Mesothelial cell of epicardium (in vitro differentiated cells): ENCODE measurements around the gene MSRB3. TPM values are rescaled to one million over a fixed set of nuclear protein-coding genes. Genes with fewer than 3 reads are reported as not detected.

Experiments
- DNase-seq, 2 experiments: peaks; one replicate each; pipeline ENCODE4 v3.0.0; 2021; ENCODE audit warnings: low spot score in 2 of 2; ENCODE audit not compliant: unreplicated experiment in 2 of 2
- H3K27ac Mint-ChIP-seq: 2 replicates; pipeline ENCODE4 v1.8.0; 2021; ENCODE audit warnings: mixed read lengths
- H3K27me3 Mint-ChIP-seq: 2 replicates; pipeline ENCODE4 v1.8.0; 2021; ENCODE audit warnings: low read depth, mixed read lengths
- H3K36me3 Mint-ChIP-seq: 2 replicates; pipeline ENCODE4 v1.8.0; 2021; ENCODE audit warnings: mixed read lengths
- H3K4me1 Mint-ChIP-seq: 2 replicates; pipeline ENCODE4 v1.8.0; 2021; ENCODE audit warnings: mixed read lengths
- H3K4me3 Mint-ChIP-seq: 2 replicates; pipeline ENCODE4 v1.8.0; 2021; ENCODE audit warnings: mild to moderate bottlenecking, moderate library complexity, mixed read lengths
- H3K9me3 Mint-ChIP-seq: 2 replicates; pipeline ENCODE4 v1.8.0; 2021; ENCODE audit warnings: mixed read lengths
- total RNA-seq: library from RNA; stranded (reverse); gene quantifications from 3 replicates; pipeline ENCODE4 v1.2.1, GENCODE V29; 2021
- TF ChIP-seq, protein P1 (sequence below): fragments of 200-600 bp; sonication (generic); IDR thresholded peaks from one replicate; pipeline ENCODE4 v1.5.0; 2021; ENCODE audit warnings: antibody characterized with exemption; ENCODE audit not compliant: unreplicated experiment

The MSRB3 gene
- total RNA-seq, 1 donor from 2014 or later, result 20.4 TPM

DNA sequence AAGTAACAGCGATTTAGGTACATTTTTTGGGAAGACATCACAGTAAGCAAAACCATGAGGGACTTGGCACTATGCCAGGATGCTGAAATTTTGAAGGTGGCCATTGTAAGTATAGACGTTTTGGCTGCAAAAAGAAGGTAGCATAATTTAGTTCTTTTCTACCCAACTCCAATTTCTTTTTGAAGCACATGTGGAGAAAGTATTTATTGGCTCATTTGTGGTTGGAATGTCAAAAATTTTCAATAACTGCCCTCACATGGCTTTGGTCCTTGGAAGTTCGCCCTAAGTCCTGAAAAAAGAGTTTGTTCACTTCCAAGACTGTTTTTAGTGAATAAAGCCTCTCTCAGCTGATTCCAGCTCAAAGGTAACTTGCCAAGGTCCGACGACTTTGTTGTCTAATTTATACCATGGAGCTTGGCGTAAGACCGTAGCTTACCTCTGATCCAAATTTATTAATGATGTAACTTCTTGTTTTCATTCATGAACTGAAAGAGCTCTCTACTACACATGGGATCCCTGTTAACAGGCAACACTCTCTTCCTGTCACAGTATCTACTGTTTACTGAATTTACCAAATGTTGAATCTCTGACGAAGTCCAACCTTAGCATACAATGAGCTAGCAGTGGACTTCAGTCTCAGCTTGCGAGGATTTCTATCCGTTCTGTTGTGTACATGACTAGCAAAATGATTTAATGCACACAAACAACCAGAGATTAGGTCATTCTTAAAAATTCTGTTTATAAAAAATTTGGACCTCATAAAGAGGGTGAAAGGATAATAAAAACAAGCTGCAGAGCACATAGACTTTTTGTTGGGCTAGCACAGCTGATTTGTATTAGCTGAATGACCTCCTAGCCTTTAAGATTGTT, 49.0 kb downstream of the MSRB3 start:
- TF ChIP-seq, protein P1, sequence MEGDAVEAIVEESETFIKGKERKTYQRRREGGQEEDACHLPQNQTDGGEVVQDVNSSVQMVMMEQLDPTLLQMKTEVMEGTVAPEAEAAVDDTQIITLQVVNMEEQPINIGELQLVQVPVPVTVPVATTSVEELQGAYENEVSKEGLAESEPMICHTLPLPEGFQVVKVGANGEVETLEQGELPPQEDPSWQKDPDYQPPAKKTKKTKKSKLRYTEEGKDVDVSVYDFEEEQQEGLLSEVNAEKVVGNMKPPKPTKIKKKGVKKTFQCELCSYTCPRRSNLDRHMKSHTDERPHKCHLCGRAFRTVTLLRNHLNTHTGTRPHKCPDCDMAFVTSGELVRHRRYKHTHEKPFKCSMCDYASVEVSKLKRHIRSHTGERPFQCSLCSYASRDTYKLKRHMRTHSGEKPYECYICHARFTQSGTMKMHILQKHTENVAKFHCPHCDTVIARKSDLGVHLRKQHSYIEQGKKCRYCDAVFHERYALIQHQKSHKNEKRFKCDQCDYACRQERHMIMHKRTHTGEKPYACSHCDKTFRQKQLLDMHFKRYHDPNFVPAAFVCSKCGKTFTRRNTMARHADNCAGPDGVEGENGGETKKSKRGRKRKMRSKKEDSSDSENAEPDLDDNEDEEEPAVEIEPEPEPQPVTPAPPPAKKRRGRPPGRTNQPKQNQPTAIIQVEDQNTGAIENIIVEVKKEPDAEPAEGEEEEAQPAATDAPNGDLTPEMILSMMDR, result no peak
- H3K4me1 Mint-ChIP-seq, result peaks cover 76% of the 10 kb centered on the region
- no peaks in the 10 kb centered on the region for H3K27me3 Mint-ChIP-seq
- DNase-seq, result peak in 1 of 2 experiments; percentile 47
- H3K27ac Mint-ChIP-seq, result peak overlapping the region; percentile 88
- no peaks in the 10 kb centered on the region for H3K9me3 Mint-ChIP-seq
- no peak overlapping the region for H3K4me3 Mint-ChIP-seq
- no peaks in the 10 kb centered on the region for H3K36me3 Mint-ChIP-seq

DNA sequence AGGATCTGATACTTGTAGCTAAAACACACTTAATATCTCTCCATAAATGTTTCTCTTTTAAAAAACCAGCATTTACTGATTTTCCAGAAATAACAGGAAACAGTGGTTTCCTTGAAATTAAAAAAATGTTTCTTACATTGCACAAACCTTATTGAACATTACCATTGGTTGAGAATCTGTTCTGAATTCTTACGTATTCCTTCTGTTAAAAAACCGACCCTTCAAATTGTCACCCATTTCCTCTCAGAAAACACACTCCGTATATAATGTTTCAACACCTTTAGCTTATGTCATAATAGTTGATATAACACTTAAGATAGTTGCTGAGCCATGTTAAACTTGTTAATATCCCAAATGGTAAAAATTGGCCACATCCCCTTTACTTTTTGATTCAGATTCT, 51.2 kb downstream of the MSRB3 start:
- no peaks in the 10 kb centered on the region for H3K9me3 Mint-ChIP-seq
- peaks cover 80% of the 10 kb centered on the region for H3K4me1 Mint-ChIP-seq
- peak overlapping the region; percentile 80 for H3K27ac Mint-ChIP-seq
- TF ChIP-seq, protein P1, result no peak
- no peak overlapping the region for H3K4me3 Mint-ChIP-seq
- H3K36me3 Mint-ChIP-seq, result no peaks in the 10 kb centered on the region
- no peaks in the 10 kb centered on the region for H3K27me3 Mint-ChIP-seq
- no peak for DNase-seq

DNA sequence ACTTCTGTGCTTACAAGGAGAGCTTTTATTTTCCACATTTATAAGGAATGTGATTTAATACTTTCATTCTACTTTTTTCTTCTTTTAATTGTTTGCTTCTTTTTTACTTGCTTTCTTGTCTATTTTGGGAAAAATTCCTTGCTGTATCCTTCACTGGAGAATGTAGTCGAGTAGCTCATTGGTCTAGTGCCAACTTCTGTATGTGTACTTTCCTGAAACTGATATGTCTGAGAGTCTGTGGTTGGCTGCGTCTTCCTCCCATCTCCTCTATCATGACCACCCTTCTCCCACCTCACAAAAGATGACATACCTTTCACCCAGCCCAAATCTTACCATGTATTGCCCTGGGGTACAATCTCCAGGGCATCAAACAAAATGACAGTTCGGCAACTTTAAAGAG, 51.8 kb downstream of the MSRB3 start:
- Mint-ChIP-seq H3K36me3 (no peaks in the 10 kb centered on the region), H3K4me1 (peaks cover 81% of the 10 kb centered on the region), H3K27me3 (no peaks in the 10 kb centered on the region), H3K27ac (peak overlapping the region; percentile 80), H3K9me3 (no peaks in the 10 kb centered on the region), H3K4me3 (no peak overlapping the region)
- no peak for DNase-seq
- TF ChIP-seq, protein P1, result no peak

DNA sequence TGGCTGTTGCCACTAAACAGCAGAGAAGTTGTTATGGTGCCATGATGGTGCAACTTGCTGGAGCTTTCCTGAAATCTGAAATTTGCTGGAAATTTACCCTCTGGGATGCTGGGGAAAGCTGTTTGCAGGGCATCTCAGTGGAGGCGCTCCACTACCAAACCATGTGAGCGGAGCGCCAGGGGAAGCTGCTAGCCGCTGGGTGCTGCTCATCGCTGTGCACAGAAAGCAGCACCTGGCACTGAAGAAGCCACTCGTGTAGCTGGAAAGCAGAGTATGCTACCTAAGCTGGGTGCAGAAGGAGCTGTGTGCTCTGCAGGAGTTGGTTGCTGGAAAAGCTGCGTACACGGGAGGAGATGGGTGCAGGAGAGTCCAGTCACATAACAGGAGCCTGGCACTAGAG, 53.0 kb downstream of the MSRB3 start:
- Mint-ChIP-seq H3K9me3 (no peaks in the 10 kb centered on the region), H3K27me3 (no peaks in the 10 kb centered on the region), H3K36me3 (no peaks in the 10 kb centered on the region), H3K4me3 (no peak overlapping the region), H3K27ac (peak overlapping the region; percentile 80), H3K4me1 (peaks cover 82% of the 10 kb centered on the region)
- TF ChIP-seq, protein P1, result no peak
- DNase-seq, result no peak

DNA sequence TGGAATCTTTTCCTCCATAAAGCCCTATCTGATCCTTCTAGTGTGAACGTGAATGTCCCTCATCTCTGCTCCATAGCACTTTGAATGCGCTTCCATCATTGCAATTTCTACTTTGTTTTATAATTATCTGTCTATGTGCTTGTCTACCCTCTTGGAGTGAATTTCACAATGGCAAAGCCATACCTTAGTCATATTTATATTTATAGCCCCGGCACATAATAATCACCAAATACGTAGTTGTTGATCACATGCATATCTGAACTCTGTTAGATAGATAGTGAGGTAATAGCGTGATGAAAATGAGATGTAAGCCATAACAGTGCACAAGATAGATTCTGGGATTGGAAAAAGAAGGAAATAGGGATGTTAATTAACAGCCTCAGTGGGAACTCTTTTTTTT, 55.2 kb downstream of the MSRB3 start:
- peak overlapping the region; percentile 2 for H3K27ac Mint-ChIP-seq
- TF ChIP-seq, protein P1, result no peak

More for the DNA sequence above, 55.2 kb downstream of the MSRB3 start:
- DNase-seq, result no peak
- no peaks in the 10 kb centered on the region for H3K27me3 Mint-ChIP-seq
- H3K36me3 Mint-ChIP-seq, result peaks cover 4% of the 10 kb centered on the region
- H3K4me3 Mint-ChIP-seq, result no peak overlapping the region
- peaks cover 63% of the 10 kb centered on the region for H3K4me1 Mint-ChIP-seq
- H3K9me3 Mint-ChIP-seq, result no peaks in the 10 kb centered on the region
